Activated CD4-positive, alpha-beta T cell treated with anti-CD3 and anti-CD28 coated beads, Interleukin-2, amount 50 U/mL, for 24 hours (primary cell): ENCODE data around the gene TGFB1.

ENCODE experiments used
- DNase-seq, 2 donors: peaks; one replicate each; pipeline ENCODE4 v3.0.0-alpha.2; 2020; ENCODE audit warnings: low read depth in 1 of 2, low spot score in 1 of 2

The TGFB1 gene

GRCh38 chr19:41322451-41322850 is 31.3 kb downstream of the TGFB1 start:
- no peak for DNase-seq

DNA sequence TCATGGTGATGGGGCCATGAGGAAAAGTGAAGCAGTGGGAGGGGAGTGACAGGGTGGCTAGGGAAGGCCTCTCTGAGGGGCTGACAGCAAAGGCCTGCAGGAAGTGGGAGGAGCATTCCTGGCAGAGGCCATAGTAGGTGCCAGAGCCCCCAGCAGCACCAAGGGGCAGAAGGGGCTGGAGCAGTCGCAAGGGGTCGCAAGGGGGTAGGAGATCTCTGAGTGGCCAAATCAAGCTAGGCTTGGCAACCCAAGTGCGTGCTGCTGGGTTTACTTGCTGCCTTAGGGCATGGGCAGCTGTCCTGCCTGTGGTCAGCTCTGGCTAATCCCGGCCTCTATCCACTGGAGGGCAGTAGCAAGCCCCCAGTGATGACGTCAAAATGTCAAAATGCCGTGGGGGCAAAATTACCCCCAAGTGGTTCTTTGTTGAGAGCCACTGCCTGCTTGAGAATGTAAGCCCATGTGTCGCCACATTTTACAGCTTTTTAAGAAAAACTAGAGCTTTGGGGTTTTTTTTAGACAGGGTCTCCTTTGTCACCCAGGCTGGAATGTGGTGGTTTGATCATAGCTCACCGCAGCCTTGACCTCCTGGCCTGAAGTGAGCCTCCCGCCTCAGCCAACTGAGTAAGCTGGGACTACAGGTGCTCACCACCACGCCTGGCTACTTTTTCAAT is 32.0 kb downstream of the TGFB1 start:
- DNase-seq: no peak

GRCh38 chr19:41321204-41321599 is 32.5 kb downstream of the TGFB1 start:
- no peak for DNase-seq

DNA sequence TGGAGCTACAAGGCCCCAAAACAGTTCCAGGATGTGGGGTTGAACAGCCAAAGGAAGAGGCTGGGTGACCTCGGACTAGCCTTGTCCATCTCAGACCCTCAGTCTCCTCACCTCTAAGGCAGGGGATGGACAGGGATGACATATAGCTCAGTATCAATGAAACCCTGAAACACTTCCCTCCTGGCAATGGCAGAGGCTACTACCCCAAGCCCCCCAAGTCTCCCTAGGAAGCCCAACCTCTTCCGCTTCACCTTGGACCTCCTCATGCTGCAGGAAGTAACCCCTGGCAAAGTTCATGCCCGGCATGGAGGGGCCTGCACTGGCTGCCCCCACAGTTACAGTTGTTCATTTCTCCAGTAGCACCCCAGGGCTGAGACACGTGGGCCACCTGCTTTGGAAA is 33.2 kb downstream of the TGFB1 start:
- DNase-seq: no peak

DNA sequence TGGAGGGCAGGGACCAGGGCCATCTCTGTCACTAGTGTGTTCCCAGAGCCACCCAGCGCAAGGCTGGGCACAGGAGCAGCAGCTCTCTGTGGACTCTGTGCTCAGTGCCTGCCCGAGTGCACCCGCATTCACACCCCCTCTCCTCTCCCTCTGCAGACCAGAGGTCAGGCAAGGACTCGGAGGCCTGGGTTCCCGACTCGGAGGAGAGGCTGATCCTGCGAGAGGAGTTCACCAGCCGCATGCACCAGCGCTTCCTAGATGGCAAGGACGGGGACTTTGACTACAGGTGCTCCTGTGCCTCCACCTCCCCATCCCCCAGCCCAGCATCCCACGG is 33.6 kb downstream of the TGFB1 start:
- no peak for DNase-seq

DNA sequence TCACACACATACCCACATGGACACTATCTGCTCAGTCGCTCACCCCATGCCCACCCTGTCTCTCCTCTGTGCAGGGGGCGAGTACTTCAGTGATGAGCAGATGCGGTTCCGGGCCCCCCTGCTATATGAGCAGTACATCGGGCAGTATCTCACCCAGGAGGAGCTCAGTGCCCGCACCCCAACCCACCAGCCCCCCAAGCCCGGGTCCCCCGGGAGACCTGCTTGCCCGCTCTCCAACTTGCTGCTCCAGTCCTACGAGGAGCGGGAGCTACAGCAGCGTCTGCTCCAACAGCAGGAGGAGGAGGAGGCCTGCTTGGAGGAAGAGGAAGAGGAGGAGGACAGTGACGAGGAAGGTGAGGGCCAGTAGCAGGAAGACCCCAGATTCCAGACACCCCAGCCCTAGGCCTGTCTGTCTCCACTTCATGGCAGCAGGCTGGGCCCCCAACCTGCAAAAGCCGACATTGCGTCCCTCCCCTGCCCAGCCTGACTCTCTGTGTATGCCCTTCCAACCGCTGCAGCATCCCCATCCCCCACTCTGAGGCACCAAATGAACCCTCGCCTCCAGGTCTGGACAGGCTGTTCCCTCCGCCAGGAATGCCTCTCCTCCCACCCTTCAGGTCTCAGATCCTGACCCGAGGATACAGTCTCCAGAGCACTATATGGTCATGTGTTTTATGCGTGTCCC is 34.1 kb downstream of the TGFB1 start:
- DNase-seq: no peak

- DNase-seq: no peak
These were observed 34.8 kb downstream of the TGFB1 start for GRCh38 chr19:41318696-41319499.

DNA sequence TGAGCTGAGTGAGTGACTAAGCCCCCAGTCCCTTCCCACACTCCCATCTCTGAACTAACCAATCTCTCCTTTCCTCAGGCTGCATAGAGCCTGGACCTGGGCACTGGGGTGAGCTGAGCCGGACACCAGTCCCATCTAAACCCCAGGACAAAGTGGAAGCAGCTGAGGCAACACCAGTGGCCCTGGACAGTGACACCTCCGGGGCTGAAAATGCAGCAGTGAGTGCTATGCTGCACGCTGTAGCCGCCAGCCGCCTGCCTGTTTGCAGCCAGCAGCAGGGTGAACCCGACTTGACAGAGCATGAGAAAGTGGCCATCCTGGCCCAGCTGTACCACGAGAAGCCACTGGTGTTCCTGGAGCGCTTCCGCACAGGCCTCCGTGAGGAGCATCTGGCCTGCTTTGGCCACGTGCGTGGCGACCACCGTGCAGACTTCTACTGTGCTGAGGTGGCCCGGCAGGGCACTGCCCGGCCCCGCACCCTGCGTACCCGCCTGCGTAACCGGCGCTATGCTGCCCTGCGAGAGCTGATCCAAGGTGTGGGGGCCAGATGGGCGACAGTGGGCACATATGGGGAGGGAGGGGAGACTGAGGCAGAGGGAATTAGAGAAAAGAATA is 37.3 kb downstream of the TGFB1 start:
- no peak for DNase-seq

- DNase-seq: no peak
These were observed 42.1 kb downstream of the TGFB1 start for GRCh38 chr19:41311613-41312012.

DNA sequence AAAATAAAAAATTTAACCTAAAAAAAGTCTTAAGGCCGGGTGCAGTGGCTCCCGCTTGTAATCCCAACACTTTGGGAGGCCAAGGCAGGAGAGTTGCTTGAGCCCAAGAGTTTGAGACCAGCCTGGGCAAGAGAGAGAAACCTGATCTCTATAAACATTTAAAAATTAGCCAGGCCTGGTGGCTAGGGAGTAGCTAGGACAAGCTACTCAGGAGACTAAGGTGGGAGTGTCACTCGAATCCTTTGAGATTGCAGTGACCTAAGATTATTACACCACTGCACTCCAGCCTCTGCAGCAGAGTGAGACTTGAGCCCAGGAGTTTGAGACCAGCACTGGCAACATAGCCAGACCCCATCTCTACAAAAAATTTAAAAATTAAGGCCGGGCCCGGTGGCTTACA is 42.6 kb downstream of the TGFB1 start:
- DNase-seq: no peak

DNA sequence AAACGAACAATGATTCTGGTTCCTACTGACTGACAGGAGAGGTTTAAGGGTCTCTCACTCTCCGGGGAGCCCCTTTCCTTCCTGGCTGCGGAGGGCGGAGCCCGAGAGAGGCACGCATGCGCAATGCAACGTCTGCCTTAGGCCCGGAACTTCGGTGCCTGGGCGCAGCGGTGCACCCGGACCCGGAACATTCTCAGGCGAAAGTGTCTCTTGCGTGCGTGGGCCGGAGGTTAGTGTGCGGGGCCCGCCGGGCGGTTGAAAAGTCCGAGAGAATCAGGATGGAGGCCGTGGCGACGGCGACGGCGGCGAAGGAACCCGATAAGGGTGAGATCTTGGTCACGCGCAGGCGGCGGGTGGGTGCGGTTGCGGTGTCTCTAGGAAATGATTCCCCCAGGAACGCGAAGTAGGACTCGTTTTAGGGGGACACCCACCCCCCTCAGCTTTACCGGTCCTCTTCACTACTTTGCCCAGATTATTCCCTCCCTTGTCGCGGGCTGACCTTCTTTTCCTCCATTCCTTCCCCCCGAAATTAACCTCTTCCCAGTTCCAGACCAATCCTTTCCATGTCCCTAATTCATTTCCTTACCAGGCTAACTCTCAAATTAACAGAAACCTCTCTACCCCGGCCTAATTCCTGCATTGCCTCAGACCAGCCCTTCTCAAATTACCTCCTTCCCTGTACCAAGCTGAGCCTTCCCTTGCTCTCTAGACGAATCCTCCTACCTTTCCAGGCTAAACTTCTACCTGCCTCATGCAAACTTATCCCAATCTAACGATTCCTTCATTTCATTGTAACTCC is 43.5 kb downstream of the TGFB1 start, which contains the start of gene CCDC97:
CCDC97 (plus strand) TSS at position 140 of the 799 bp plus-strand sequence; CDS start at position 279, 139 bp downstream.
- DNase-seq: peak; percentile 85

- no peak for DNase-seq
These were observed 44.3 kb downstream of the TGFB1 start for GRCh38 chr19:41309180-41310032.

- DNase-seq: peak; percentile 92 to 97
These were observed 45.1 kb downstream of the TGFB1 start for GRCh38 chr19:41308450-41309179.

DNA sequence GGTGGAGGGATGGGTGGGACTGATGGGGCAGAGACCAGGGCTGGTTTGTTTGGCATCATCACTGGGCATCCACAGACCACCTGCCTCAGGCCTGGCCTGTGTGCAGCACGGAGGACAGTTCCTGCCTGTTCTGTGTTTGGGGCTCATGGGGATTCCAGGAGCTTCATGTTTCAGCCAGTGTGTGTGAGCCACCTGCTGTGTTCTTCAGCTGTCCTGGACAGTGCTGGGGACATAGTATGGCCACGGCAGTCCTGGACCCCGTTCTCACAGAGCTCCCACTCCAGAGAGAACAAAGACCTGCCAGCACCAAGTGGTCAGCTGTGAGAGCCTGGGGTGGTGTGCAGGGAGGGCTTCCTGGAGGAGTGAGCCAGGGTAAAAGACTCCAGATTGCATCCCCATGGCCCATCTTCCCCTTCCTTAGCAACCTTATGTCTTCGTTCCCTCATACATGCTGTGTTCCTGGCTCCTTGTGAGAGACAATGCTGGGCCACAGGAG is 45.7 kb downstream of the TGFB1 start:
- DNase-seq: no peak

DNA sequence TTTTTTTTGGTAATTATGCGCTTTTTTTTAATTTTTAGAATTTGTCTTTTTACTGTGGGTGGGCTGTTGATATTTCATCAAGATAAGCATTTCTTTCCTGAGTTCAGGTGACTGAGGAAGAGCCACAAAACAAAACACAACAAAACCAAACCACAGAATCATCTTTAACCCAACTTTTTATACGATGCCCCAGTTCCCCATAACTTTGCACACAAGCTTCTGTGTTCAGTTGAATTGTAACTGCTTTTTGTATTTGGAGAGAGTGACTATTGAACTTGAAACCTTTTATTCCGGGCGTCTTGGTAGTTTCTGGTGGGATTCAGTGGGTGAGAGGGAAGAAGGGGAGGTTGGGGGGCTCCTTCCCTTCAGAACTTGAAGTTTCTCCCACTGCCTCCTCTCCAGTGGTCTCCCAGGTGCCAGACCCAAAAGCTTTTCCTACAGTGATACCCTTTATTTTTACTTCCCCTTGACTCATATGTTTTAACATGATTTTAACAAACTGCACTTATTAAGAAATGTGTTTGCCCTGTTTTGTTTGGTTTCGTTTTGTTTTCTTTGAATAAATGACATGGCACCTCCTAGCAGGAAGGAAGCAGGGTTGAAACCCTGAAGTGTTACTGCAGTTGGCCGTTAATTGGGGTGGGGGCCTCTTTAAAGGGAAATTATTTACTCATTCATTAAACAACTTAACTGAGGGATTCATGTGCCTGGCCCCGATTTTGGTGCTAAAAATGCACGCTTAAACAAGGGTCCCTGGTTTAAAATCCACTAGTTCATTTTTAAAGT is 46.4 kb downstream of the TGFB1 start:
- DNase-seq: no peak

- DNase-seq: no peak
These were observed 47.6 kb downstream of the TGFB1 start for GRCh38 chr19:41305927-41306793.

- no peak for DNase-seq
These were observed 48.8 kb downstream of the TGFB1 start for GRCh38 chr19:41304706-41305483.
